ENCODE results near the gene SLC29A1.

- TF ChIP-seq CTCF (IDR thresholded peaks at IDR 0.05 in 4 of 5, conservative IDR thresholded peaks at IDR 0.05 in 1 of 5) (no peak), POLR2A (IDR thresholded peaks at IDR 0.05) (no peak)
These were observed 42.4 kb downstream of the SLC29A1 start for GRCh38 chr6:44265722-44266233.
